ENCODE measurements around the gene FBXO30.

Gene FBXO30

DNA sequence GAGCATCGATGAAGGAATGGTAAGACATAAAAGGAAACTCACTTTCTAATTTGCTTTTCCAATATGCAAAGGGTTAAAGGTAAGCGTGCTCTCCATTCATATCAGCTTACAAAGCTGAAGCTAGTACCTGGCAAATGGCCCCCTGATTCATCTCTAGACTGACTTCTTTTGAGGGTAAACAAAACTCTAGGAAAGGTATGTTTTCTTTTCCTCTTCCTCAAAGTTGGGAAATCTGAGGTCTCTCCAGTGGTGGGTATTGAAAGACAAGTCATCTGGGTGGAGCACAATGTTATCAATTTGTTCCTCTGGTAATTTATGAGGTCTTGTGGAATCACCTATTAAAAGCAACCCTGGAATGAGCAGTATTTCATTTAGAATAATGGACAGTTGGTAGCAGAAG, 7.9 kb upstream of the FBXO30 start:
- in situ Hi-C loops (cut with MboI; ENCODE audit: low sequenced_read_pairs) = no loop called here

DNA sequence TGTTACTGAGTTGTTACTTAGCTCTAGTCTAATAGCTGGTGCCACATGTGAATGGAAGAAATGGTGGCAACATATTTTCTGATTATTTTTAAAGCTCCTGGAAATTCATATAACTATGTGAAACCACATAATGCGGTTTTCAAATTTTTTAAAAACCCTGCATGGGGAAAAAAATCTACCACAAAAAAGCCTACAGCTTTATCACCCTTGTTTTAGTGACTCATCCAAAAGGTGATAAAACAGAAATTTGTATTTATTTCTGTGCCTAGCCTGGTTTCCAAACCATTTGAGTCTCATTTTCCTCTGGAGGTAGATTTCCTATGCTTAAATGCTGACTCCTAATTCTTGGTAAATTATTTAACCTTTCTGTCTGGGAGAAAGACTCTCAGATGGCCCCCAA, 5.4 kb upstream of the FBXO30 start:
- in situ Hi-C loops (cut with MboI; ENCODE audit: low sequenced_read_pairs) = no loop called here

DNA sequence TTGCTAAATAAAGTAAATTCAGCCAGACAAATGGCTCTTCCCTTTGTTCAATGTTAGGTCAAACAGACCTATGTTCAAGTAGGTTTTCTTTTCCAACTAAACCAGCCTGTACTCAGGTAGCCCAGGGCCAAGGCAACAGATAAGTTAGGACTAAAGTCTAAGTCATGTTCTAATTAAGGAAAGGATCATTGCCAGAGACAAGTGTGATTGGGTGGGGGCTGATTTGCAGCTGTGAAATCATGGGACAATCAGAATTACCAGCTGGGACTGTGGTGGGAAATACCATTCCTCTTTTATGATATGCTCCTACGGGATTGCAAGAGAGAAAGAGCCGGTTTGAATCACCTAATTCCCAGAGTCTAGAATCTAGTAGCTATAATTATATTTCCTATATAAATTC, 4.2 kb upstream of the FBXO30 start:
- in situ Hi-C loops (cut with MboI; ENCODE audit: low sequenced_read_pairs) = no loop called here

DNA sequence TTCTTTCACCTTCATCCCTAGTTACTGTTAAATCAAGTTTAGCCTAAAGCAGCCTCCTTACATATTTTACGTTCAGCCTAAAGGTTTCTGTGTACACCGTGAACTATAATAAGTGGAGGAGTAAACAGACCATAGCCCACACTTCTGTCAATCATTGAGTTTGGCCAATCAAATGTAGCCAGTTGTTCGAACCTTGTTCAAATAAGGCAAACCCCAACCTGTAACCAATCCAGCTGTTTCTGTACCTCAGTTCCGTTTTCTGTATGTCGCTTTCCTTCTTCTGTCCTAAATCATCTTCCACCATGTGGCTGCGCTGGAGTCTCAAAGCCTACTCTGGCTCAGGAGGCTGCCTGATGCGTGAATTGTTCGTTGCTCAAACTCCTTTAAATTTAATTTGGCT, 1.8 kb upstream of the FBXO30 start:
- in situ Hi-C loops (cut with MboI; ENCODE audit: low sequenced_read_pairs) = no loop called here

DNA sequence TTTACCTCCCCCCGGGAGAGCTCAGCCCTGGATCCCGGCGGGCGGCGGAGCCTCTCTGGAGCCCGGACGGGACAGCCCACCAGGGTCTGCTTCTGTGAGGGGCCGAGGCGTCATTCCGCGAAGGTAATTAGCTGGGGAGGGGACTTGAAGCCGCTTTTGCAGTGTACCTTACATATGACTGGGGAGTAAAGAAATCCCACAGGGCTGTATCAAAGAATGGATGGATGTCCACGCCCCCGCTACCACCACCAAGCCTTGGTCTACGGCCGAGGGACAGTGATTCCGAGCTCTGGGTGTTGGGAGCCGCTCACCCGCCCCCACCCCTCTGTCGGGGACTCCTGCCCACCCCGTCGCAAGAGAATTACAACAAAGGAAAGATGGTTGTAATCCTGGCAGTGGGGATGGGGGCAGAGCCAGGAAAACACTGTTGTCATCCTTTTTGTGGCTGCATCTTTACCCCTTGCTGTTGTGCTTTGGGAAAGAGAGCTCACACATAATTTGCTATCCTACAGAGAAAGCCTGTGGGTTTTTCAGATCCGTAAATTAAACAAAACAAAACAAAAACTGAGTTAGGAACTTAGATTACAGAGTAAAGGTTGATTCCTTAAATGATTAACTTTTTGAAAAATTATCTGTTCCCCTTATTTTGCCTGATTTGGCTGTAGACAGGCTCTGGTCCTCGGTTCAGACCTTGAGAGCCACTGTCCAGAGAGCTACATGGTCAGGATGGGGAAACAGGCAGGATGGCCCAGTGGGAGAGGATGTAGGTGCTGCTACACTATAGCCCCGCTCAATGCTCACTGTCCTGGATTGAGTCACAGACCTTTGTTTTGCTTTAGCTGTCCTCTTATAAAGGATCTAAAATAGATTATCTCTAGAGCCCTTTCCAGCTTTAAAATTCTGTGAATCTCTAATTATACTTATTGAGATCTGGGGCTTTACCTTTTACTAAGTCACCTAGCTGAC, 997 bp upstream of the FBXO30 start:
- in situ Hi-C loops (cut with MboI; ENCODE audit: low sequenced_read_pairs) = no loop called here

DNA sequence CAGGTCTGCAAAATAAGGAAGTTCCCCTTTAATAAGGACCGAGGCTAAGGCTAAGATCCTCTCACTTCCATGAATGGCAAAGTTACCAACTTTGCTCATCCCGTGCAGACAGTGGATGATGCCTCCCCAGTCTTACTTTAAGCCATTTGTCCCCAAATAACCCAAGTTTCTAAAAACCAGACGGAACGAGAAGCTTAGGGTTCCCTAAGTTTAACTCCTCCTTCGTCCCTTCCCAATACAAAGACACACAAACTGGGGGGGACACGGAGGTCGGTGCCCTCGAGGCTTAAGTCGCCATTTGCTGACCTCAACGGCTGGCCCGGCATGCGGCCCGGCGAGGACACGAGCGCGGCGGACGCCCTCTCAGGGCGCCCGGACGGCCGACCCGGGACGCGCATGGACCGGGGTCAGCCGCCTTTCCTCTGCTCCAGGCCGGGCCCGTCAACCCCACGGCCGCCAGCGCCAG, 527 bp downstream of the FBXO30 start:
- in situ Hi-C loops (cut with MboI; ENCODE audit: low sequenced_read_pairs) = no loop called here

DNA sequence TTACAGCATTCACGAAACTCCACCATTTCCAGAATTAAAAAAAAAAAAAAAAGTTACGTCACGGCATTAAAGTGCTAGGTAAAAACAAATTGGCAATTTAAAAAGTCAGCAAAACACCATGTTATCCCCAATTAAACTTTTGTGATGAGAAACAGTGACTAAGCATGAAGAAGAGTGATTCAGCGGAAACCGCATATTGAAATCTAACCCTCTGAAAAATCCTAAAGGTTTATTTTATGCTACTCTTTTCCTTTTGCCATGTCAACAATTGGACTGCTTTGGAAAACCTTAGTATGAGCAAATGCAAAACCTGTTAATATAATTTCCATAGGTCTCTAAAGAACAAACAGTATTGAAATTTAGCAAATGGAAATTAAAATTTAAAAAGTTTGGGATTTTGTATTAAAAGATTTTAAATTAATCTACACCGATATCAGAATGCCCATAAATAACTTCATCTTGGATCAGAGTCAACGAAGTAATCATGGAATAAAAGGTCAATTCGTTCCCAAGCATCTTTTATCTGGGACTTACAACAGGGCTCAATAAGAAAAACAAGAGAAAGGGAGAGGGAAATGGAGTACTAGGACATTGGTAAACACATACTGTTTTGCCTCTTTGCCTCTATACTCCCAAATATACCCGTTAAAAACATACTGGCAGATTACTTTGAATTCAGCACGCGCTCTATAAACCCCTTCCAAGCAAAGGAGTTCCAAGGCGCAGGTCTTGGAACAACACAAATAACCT, 1.1 kb downstream of the FBXO30 start:
- in situ Hi-C loops (cut with MboI; ENCODE audit: low sequenced_read_pairs) = no loop called here

DNA sequence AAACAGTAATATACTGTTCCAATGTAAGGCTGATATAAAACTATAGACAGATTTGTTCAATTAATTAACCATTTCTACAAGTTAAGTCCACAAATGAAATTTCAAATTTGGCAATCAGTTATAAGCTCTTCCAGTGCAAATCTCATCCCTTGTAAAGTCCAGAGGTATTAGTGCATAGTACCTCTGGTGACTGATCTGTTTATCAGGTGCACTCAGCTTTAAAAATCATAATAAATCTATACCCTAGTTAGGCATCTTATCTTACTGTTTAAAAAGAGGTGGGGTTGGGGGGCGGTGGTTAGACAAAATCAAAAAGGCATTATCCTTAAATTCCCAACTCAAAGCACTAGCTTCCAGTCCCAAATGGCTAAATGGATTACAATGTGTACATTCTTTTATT, 2.9 kb downstream of the FBXO30 start:
- in situ Hi-C loops (cut with MboI; ENCODE audit: low sequenced_read_pairs) = no loop called here

DNA sequence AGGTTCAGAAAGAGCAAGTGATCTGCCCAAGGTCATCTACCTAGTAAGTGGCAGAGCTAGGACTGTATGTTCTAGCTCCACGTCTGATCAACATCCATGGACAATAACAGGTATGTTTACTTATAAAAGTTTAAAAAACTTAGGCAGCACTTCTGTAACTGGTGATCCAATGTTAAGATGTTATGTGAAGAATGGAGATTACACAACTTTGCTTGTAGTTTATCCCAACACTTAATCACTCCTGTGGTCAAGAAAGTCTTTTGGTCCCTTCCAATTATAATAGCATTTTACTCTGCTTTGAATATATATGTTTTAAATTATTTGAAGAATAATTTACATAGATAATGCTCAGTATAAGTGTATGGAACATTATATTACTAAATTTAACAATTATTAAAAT, 4.8 kb downstream of the FBXO30 start:
- in situ Hi-C loops (cut with MboI; ENCODE audit: low sequenced_read_pairs) = no loop called here

DNA sequence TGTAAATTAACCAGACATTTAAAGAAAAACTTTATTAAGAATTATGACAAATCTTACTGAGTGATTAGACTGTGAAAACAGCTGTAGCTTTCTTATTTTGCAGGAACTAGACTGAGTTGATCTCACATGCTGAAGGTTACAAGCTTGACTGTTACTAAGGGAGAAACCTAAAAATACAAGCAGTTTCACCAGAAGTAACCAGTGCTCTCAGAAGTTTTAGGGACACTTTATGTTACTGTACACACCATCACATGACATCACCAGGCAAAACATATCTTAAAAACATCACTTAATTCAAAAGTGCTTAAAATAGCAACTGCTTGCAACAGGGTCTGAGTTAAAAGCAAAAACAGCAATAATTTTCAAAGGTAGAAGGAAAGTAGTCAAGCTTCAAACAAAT, 5.4 kb downstream of the FBXO30 start:
- in situ Hi-C loops (cut with MboI; ENCODE audit: low sequenced_read_pairs) = no loop called here

DNA sequence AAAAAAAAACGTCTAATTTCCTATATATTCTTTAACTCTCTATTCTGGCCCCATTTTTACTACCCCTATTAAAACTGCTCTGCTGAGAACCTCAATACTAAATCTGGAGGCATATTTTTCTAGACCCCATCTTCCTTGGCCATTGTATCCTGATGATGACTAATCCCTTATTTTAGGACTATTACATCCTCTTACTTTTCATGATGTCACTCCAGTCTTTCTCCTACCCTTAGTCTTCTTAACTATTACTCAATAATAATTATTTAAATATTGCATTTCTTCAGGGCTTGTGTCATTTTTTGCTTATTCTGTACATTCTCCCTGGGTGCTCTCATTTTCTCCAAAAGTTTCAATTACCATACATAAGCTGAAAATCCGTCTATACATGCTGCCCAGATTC, 6.4 kb downstream of the FBXO30 start:
- in situ Hi-C loops (cut with MboI; ENCODE audit: low sequenced_read_pairs) = no loop called here

DNA sequence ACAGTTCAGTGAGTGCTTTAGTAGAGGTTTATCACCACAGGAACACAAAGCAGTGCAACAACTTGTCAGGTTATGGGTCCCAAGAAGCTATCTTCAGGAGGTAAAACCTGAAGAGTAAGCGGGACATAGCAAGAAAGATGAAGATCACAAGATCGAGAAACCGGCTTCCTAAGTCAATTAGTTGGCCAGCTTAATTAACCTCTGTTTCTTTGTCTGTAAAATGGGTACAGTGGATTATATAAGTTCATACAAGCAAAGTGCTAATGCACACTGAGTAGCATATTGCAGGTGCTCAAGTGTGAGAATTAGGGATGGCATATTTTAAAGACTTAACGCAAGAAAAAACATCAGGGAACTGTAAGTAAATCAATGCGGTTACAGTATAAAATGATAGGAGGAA, 12.5 kb downstream of the FBXO30 start:
- in situ Hi-C loops (cut with MboI; ENCODE audit: low sequenced_read_pairs) = no loop called here

DNA sequence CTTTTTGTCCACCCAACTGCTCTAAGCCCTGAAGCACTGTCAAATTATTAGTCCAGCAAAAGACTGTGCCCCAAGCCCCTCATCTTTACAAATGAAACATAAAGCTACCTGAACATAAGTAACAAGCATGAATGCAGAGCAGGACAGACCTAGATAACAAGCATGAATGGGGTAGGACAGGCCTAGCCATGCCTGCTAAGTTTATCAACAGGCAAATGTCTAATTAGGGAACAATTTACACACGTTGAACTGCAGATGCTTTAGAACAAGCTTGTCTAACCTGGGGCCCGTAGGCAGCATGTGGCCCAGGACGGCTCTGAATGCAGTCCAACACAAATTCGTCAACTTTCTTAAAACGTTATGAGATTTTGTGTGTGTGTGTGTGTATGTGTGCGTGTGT, 13.6 kb downstream of the FBXO30 start:
- in situ Hi-C loops (cut with MboI; ENCODE audit: low sequenced_read_pairs) = no loop called here

DNA sequence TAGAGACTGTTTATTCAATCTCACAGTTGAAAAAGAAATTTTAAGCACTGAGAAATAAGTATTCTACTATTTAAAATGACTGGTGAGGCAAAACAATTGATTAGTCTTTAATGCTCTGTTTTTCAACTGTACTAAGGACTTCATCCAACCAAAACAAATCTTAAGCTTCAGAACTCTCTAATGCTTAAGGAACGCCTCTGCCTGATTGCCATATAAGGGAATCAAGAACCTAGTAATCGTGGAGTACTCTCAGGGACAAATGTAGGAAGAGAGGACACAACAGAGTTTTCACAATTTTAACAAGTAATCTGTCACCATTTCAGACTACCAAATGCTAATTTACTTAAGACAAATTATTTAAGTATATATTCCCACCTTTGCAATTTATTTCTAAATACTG, 16.1 kb downstream of the FBXO30 start:
- in situ Hi-C loops (cut with MboI; ENCODE audit: low sequenced_read_pairs) = no loop called here

DNA sequence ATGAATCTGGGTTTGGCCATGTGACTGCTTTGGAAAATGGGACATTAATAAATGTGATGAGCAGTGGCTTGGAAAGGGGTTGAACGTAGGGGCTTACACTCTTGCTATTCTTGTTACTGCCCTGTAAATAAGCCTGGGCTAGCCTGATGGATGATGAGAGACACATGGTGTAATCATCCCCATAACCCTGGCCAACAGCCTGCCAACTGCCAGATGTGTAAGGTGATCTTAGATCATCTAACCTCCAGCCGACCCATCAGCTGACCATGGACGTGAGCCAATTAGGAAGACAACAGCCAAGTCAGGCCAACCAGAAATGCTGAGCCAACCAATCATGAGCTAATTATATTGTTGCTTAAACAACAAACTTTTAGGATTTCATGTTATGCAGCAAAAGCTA, 25.2 kb downstream of the FBXO30 start:
- in situ Hi-C loops (cut with MboI; ENCODE audit: low sequenced_read_pairs) = no loop called here

DNA sequence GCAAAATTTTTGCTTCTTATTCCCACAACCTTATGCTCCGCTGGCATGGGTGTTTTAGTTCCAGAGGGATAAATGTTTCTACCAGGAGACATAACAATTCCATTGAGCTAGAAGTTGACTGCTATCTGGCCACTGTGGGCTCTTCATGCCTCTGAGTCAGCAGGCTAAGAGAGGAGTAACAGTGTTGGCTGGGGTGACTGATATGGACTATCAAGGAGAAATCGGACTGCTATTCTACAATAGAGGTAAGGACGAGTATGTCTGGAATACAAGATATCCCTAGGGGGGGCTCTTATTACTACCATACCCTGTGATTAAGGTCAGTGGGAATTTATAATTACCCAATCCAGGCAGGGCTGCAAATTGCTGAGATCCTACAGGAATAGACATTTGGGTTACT, 26.9 kb downstream of the FBXO30 start:
- in situ Hi-C loops (cut with MboI; ENCODE audit: low sequenced_read_pairs) = no loop called here

DNA sequence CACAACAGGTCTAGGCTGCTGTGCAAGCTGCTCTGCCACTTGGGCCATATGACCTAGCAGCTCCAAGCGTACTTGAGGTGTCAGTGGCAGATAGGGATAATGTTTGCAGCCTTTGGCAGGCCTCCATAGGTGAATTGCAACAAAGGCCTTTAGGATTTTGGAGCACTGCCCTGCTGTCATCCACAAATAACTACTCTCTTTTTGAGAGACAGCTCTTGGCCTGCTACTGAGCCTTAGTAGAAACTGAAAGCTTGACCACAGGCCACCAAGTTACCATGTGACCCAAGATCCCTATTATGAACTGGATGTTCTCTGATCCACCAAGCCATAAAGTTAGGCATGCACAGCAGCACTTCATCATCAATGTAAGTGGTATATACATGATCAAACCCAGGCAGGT, 29.9 kb downstream of the FBXO30 start:
- in situ Hi-C loops (cut with MboI; ENCODE audit: low sequenced_read_pairs) = no loop called here

DNA sequence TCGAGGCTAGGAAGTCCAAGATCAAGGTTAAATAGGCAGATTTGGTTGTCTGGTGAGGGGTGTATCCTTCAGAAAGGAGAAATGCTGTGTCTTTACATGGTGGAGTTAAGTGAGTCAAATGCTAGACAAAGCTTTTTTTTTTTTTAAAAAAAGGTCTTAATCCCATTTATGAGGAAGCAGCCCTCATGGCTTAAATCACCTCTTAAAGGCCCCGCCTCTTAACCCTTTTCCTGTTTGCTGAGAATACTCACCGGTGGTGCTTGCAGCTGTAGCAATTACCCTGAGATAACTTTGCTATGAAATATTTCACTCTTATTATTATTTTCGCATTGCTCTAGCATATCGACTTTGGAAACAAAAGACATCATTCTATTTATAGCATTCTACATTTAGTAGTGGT, 30.8 kb downstream of the FBXO30 start:
- in situ Hi-C loops (cut with MboI; ENCODE audit: low sequenced_read_pairs) = no loop called here

DNA sequence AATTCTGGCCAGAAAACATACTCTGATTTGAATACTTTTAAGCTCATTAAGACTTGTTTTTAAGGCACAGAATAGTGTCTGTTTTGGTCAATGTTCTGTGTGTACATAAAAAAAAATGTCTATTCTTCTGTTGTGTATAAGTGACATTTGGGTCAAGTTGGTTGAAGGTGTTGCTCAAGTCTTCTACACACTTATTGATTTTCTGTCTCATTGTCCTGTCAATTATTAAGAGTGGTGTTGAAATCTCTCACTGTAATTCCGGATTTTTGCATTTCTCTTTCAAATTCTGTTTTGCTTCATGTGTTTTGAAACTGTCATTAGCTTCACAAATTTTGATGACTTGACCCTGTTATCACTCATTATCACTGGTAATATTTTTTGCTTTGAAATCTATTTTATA, 41.7 kb downstream of the FBXO30 start:
- in situ Hi-C loops (cut with MboI; ENCODE audit: low sequenced_read_pairs) = no loop called here

DNA sequence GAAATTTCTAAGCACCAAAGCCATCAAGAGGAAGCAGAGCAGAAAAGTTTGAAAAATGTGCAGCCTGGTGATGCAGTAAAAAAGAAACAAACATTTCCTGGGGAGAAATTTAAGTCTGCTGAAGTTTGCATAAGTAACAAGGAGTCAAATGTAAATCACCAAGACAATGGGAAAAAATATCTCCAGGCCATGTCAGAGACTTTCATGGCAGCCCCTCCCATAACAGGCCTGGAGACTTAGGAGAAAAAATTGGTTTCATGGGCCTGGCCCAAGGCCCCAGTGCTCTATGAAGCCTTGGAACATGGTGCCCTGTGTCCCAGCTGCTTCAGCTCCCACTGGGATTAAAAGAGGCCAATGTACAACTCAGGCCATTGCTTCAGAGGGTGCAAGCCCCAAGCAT, 49.1 kb downstream of the FBXO30 start:
- in situ Hi-C loops (cut with MboI; ENCODE audit: low sequenced_read_pairs) = no loop called here

DNA sequence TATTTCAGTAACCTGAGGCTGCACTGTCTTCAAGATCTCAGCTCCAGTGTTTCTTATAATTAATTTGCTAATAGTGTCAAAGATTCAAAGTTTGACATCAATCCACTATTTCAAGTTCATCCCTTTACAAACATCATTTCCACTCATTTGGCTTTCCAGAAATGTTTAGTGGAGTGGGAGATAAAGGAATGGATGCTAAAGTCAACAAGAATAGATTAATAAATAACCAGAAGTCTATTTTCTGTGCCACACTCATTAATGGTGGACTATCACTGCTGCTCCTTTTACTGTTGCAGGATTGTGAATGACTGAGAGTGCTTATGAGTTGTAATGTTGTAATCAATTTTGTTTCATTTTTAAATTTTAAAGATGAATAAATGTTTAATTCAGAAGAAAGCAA, 50.9 kb downstream of the FBXO30 start:
- in situ Hi-C loops (cut with MboI; ENCODE audit: low sequenced_read_pairs) = no loop called here

DNA sequence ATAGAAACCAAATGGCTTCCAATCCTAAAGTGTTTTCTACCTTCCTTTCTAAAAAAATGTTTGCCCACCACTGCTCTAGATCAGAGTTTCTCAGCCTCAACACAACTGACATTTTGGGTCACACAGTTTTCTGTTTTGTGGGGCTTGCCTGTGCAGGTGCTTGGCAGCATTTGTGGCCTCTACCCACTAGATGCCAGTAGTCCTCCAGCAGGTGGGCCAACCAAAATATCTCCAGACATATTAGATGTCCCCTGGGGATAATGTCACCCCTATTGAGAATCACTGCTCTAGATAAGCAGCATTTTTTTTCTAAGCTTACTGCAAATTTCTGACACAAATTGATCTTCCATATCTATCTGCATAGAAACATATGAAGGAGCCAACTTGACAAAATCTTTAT, 53.0 kb downstream of the FBXO30 start:
- in situ Hi-C loops (cut with MboI; ENCODE audit: low sequenced_read_pairs) = no loop called here
